GM21515 (cell line): ENCODE data around the gene KAZN.
"Not testable (repeated sequence)": the region's sequence is repeated elsewhere in the genome, so short reads cannot be mapped to it uniquely, and the experiment has no call there.

Source experiments
- ATAC-seq: cut with Tn5 transposase; IDR thresholded peaks from one replicate; pipeline ENCODE4 v1.9.1; 2021; ENCODE audit not compliant: unreplicated experiment

Gene KAZN

GRCh38 chr1:14962407-14962806 lies 363.9 kb downstream of the KAZN start:
- ATAC-seq, result no peak

DNA sequence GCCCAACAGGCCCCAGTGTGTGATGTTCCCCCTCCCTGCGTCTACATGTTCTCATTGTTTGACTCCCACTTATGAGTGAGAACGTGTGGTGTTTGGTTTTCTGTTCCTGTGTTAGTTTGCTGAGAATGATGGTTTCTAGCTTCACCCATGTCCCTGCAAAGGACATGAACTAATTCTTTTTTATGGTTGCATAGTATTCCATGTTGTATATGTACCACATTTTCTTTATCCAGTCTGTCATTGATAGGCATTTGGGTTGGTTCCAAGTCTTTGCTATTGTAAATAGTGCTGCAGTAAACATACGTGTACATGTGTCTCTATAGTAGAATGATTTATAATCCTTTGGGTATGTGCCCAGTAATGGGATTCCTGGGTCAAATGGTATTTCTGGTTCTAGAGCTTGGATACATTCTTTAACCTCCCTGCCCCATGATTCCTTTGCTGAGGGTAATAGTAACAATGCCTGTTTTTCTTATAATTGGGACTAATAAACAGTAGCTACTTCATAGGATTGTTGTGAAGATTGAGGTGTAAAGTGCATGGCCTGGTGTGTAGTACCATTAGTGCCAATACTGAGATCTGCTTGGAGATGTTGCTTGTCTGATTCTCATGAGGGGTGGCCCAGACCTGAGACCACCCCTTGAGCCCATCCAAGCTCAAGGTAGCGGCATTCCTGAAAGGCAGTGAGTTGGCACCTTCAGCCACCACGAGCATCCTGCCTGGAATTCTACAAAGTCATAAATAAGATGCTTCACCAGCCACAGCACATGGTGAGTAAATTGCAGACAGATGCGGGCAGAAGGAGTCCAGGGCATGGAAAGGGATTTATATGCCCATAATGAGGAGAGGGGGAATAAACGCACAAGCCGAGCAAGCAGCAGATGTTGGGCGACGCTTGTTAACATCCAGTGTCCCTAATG lies 365.6 kb downstream of the KAZN start:
- not testable (repeated sequence) for ATAC-seq

DNA sequence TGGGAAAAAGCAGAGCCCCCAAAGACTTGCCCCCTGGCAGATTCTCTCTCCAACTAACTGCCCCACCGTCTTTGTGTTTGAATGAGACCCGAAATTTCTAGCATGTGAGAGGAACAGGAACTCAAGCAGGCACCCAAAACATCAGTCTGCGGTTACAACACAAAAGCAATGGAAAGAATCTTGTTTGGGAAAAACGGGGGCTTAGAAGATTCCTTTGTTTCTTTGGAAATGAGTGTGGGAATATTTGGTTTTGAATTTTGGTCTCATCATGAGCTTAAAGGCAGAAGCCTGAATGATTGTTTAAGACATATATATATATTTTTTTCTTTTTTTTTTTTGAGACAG lies 366.2 kb downstream of the KAZN start:
- ATAC-seq, result no peak

DNA sequence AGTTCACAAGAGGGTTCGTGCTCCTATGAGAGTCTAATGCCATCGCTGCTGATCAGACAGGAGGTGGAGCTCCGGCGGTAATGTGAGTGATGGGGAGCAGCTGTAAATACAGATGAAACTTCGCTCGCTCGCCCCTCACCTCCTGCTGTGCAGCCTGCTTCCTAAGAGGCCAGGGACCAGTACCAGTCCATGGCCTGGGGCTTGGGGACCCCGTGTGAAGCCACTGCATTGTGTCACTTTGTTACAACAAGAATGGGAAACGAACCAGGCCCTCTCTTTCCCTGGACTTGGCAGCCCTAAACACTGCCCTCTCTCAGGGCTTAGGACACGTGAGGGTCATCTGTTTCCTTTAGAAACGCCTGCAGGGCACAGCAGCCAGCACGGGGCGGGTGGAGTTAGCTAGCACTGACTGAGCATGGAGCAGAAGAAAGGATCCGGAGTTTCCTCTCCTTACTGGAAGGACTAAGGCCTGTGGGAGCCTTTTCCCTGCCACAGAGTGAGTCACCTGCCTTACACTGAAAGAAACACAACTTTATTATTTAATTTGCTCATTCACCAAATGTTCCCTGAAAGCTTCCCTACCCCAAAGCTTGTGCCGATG lies 369.9 kb downstream of the KAZN start:
- ATAC-seq, result no peak

- ATAC-seq, result no peak
Measured at GRCh38 chr1:14969006-14969405, 370.5 kb downstream of the KAZN start.

GRCh38 chr1:14970115-14970798 lies 371.8 kb downstream of the KAZN start:
- no peak for ATAC-seq

DNA sequence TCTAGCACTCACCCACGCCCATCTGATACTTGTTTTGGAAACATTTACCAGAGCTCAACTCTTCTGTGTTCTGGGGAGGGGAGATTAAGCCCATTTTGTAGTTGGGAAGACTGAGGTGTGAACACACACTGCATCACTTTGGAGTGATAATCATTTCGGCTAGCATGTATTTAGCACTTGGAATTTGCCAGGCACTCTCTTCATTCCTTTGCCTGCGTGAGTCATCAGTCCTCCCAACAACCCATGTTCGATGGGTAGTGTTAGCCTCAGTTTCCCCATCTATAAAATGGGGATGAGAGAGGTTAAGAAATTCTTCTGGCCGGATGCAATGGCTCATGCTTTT lies 372.3 kb downstream of the KAZN start:
- no peak for ATAC-seq

DNA sequence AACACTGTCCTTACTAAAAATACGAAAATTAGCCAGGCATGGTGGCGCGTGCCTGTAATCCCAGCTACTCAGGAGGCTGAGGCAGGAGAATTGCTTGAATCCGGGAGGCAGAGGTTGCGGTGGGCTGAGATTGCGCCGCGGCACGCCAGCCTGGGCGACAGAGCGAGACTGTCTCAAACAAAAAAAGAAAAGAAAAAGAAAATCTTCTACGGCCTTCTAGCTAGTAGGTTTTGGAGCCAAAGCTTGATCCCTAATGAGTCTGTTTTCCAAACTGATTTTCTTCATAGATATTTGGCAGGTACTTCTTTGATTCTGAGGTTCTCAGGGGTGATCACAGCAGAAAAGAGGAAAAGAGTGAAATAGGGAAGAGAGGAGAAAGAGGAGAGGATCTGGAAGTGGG lies 372.7 kb downstream of the KAZN start:
- no peak for ATAC-seq

DNA sequence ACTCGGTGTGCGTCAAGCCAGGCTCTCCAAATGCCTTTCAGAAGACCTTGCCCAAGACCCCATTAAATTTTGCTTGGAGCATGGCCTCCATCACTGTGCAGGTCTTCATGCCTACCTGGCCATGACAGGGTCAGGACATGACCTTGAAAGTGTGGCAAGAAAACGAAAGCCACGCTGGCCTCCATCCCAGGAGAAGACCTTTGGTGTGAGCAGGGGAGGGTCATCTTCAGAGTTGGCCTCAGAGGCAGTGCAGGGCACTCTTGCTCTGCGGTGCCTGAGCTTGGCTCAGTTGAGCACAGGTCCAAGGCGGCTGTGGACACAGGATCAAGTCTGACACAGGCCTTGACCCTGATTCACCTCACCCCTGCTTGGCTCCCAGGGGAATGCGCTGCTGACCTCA lies 373.6 kb downstream of the KAZN start:
- no peak for ATAC-seq

- ATAC-seq, result no peak
Measured at GRCh38 chr1:14973773-14974172, 375.3 kb downstream of the KAZN start.

DNA sequence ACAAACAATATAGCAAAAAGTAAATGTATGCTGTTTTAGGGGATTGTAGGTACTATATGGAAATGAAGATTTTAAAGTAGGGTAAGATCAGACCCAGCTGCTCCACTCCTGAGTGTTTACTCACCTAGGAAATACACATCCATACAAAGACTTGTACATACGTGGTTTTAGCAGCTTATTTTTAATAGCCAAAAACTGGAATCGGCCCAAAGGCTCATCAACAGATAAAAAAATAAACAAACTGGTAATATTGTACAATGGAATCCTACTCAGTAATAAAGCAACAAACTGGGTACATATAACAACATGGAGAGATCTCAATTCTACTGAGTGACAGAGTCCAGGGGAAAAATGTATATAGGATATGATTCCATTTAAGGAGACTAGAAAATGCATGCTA lies 375.9 kb downstream of the KAZN start:
- ATAC-seq, result no peak

DNA sequence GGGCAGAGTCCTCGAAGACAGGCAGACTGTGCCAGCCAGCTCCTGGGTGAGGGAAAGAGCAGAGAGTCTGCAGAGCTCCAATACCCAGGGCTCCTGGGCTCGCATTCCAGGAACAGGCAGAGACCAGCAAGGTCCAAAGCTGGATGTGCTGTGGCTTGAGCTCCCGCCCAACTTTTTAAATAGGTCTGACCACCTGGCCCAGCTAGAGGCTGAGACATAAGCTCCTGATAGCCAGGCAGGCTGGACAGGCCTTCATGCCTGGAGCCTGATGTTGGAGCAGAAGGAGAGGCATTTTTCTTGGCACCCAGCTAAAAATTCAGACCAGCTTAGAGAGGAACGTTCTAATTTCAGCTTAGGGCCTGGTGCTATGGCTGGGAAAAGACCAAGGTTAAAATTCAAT lies 376.6 kb downstream of the KAZN start:
- no peak for ATAC-seq

- ATAC-seq, result no peak
Measured at GRCh38 chr1:14976256-14976655, 377.8 kb downstream of the KAZN start.

DNA sequence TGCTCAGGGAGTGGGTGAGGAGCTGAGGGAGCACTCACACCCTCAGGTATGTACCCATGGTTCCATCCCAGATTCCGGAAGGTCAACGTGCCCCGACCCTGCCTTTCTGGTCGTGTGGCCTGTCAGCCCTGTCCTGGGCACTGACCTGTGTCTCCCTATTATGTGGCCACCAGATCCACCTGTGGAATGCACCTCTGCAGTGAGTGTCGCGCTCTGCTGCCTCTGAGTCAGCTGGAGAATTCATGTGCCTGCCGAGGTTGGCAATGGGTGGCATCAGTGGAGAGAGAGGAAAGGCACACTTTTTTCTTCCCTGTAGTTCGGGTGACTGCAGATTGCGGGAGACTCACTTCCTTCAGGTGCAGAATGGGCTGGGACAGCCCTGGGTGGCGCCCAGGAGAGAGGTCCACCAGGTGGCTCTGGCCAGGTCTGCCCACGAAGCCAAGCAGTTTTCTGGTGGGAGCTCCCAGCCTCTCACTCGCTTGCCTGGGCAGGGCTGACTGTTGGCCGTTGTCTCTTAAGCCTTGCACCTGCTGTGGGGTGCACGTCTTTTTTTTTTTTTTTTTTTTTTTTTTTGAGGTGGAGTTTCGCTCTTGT lies 378.9 kb downstream of the KAZN start:
- ATAC-seq, result no peak

DNA sequence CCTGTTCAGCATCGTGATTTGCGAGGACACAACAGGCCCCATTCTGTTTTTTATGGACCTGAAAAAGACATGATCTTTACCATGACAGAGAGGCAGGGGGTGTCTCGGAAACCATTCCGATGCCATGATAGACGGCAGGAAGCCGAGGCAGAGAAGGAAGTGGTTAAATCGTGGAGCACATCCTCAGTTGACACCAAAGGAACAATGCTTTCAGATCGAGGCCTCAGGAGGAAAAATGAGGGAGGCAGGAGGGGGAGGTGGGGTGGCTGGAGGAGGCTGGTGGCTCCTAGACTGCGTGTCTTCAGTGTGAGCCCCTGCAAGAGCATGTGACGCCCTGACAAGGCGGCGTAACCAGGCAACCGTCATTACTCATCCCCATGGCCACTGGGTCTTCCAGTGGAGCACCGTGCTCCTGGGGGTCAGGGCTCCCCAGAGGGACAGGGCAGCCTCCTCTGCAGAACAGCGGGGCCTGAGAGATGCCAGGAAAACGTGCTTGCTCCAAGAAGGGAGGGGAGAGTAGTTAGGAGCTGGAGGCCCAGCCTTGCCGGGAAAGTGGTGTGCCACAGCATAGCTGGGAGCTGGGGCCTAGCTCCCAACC lies 382.2 kb downstream of the KAZN start:
- ATAC-seq, result no peak

DNA sequence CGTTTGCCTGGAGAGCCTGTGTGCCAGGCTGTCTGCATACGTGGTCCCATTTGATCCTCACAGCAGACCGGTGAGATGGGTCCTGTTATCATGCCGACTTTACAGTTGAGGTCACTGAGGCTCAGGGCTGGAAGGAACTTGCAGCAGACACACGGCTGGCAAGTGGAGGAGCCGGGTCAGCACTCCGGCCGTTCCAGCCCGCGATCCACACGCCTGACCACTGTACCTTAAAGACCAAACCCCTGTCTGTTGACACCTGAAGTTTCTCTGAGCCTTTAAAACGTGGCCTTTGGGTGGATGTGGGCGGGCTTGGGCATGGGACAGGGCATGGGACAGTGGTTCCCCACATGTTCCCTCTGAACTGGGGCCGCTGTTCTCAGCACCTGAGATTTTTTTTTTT lies 383.5 kb downstream of the KAZN start:
- no peak for ATAC-seq

- no peak for ATAC-seq
Measured at GRCh38 chr1:14983277-14983676, 384.8 kb downstream of the KAZN start.

GRCh38 chr1:14986168-14986567 lies 387.7 kb downstream of the KAZN start:
- no peak for ATAC-seq

- no peak for ATAC-seq
Measured at GRCh38 chr1:14987829-14988603, 389.5 kb downstream of the KAZN start.

DNA sequence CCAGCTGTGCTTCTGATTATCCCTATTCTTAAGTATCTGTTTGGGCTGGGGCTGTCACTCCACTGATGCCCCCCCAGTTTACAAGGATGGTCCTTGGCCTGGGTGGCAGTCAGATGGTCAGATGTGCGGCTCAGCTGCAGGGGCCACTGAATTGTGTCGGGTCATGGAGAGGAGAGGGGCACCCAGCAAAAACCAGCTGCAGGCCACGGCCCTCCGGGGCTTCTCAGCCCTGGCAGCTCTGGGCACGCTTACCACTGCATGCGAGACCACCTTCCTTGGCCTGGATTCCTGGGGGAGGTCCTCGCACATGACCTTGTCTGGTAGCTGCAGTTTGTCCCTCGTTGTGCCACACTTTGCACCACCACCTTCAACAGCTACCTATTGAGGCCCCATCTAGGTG lies 390.2 kb downstream of the KAZN start:
- no peak for ATAC-seq
